HG03442 (cell line): ENCODE data around the gene HCRTR2.

ENCODE experiments used
- ATAC-seq: cut with Tn5 transposase; IDR thresholded peaks from one replicate; pipeline ENCODE4 v1.9.1; 2021; ENCODE audit warnings: mild to moderate bottlenecking, moderate library complexity; ENCODE audit not compliant: unreplicated experiment

The HCRTR2 gene

DNA sequence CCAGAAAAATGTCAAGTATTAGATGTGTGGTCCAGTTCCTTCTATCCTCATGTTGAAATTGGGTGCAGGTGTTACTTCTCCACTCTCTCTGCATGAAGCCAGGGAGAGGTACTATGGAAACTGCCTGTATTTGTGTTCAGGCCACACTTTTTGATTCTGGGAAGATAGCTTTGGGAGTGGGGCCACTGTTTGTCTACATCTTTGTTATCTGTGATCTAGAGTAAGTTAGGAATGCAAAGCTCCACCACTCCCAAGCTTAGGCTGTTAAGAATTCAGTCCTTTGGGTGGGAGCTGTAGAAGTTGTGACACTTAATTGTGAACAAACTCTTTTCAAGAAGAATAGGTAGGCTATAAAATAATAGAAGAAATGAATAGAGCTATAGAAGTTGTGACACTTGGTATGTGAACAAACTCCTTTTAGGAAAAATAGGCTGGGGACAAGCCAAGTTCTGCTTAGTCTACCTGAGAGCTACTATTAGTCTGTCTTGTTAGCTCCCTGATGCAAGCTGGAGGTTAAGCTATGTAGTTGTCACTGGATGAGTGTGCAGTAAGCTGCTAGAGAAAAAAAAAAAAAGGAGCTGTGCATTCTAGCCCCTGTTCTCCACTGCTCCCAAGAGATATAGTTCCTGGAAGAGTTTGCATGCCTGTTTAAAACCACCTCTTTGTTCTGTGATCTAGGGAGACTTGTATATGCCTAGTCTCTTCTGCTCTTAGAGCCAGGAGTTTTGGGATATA is 145.8 kb downstream of the HCRTR2 start:
- no peak for ATAC-seq

GRCh38 chr6:55320696-55321086 is 146.4 kb downstream of the HCRTR2 start:
- ATAC-seq: no peak

- no peak for ATAC-seq
Measured at GRCh38 chr6:55327169-55327568, 152.9 kb downstream of the HCRTR2 start, which contains the start of gene GFRAL. Gene GFRAL, plus strand, starts transcription at chr6:55327469. Its CDS starts 86 bp downstream, at chr6:55327555.
